Astrocyte (in vitro differentiated cells and primary cell): Measurements from ENCODE around the gene GREB1.

Experiments used
- CTCF ChIP-seq: IDR thresholded peaks from 2 replicates; pipeline ENCODE4 v1.5.1; 2011; ENCODE audit warnings: low read depth, mild to moderate bottlenecking, inconsistent platforms, low read length, moderate library complexity; ENCODE audit not compliant: insufficient read depth
- EZH2 ChIP-seq: IDR thresholded peaks from 2 replicates; pipeline ENCODE4 v1.6.1; 2012; ENCODE audit warnings: mild to moderate bottlenecking, low read length, inconsistent platforms; ENCODE audit not compliant: insufficient read depth

GRCh38 chr2:11661891-11662435 lies 128.1 kb downstream of the GREB1 start:
- TF ChIP-seq CTCF (no peak), EZH2 (no peak)
